Testis (tissue), 3 donors: ENCODE data around the gene CEP350. TPM values are rescaled to one million over a fixed set of nuclear protein-coding genes. Genes with fewer than 3 reads are reported as not detected.

Experiments used
- DNase-seq: peaks from one replicate; pipeline ENCODE4 v3.0.0-alpha.2; 2019
- H3K27ac ChIP-seq, 2 donors: fragments of 200-600 bp; sonication (generic); one replicate each; pipeline ENCODE4 v1.5.1; 2019
- H3K27me3 ChIP-seq: fragments of 200-600 bp; sonication (generic); one replicate; pipeline ENCODE4 v1.5.1; 2019
- H3K36me3 ChIP-seq: fragments of 200-600 bp; sonication (generic); one replicate; pipeline ENCODE4 v1.5.1; 2017; ENCODE audit warnings: low read depth; ENCODE audit errors: missing control alignments
- H3K4me1 ChIP-seq: fragments of 200-600 bp; sonication (generic); one replicate; pipeline ENCODE4 v1.5.1; 2019
- H3K4me3 ChIP-seq, 2 donors: fragments of 200-600 bp; sonication (generic); one replicate each; pipeline ENCODE4 v1.5.1; 2017 to 2019
- H3K9me3 ChIP-seq: fragments of 200-600 bp; sonication (generic); one replicate; pipeline ENCODE4 v1.5.1; 2017
- CTCF ChIP-seq, 3 experiments: fragments of 450-650 bp in 2 of 3; fragments of 200-600 bp in 1 of 3; sonication (generic) in 1 of 3; IDR thresholded peaks; one replicate each; pipeline ENCODE4 v1.5.1; 2016 to 2019; ENCODE audit warnings: antibody characterized with exemption in 3 of 3, mild to moderate bottlenecking in 2 of 3, moderate library complexity in 1 of 3
- POLR2A ChIP-seq: fragments of 450-650 bp; IDR thresholded peaks from one replicate; pipeline ENCODE4 v1.6.1; 2017; ENCODE audit warnings: antibody characterized with exemption, mild to moderate bottlenecking, moderate library complexity
- WGBS, 2 donors: methylation state at CpG; one replicate each; pipeline ENCODE4 v1.1.5; 2018; 5-methylcytosine and 5-hydroxymethylcytosine counted together
- intact Hi-C: fragments of 100-400 bp; cut with DNase I; formaldehyde crosslinking; loops from one replicate; pipeline ENCODE4 v1.15.1; 2023; ENCODE audit warnings: low total_unique reads
- polyA plus RNA-seq: library from polyadenylated mRNA; stranded (reverse); fragments of 350-450 nt; fragmentation: Illumina TruSeq; extraction: RNeasy Lipid Tissue Mini Kit (QIAGEN cat#74804); gene quantifications from one replicate; pipeline ENCODE4 v1.2.3, GENCODE V29; 2014; ENCODE audit warnings: low read depth, low replicate concordance; ENCODE audit not compliant: insufficient read depth
- total RNA-seq, 2 donors: library from RNA; depleted of rRNA; stranded (reverse); fragments of >200 nt; gene quantifications; one replicate each; pipeline ENCODE4 v1.2.3, GENCODE V29; 2016

The CEP350 gene
- total and polyA plus RNA-seq, 3 donors from 2014 or later = 89.4 to 177 (median 104) TPM

- H3K36me3 ChIP-seq = no peaks in the 10 kb centered on the region
- no peak overlapping the region for H3K27ac ChIP-seq
- no peak for DNase-seq
- no peaks in the 10 kb centered on the region for H3K27me3 ChIP-seq
- intact Hi-C loops = no loop called here
- no peaks in the 10 kb centered on the region for H3K4me1 ChIP-seq
- no peak for TF ChIP-seq CTCF (IDR thresholded peaks at IDR 0.05)
- no peak for TF ChIP-seq POLR2A
- H3K4me3 ChIP-seq = no peak overlapping the region
- no peaks in the 10 kb centered on the region for H3K9me3 ChIP-seq
These were observed 30.3 kb downstream of the CEP350 start for GRCh38 chr1:179984942-179985341.

- DNase-seq = no peak
- H3K36me3 ChIP-seq = no peaks in the 10 kb centered on the region
- intact Hi-C loops = no loop called here
- H3K9me3 ChIP-seq = no peaks in the 10 kb centered on the region
- no peaks in the 10 kb centered on the region for H3K4me1 ChIP-seq
- WGBS, 2 donors = 92 to 97% methylated on average over 3 of the region's 3 CpGs
- no peak for TF ChIP-seq CTCF (IDR thresholded peaks at IDR 0.05)
- TF ChIP-seq POLR2A = no peak
- H3K4me3 ChIP-seq = no peak overlapping the region
- no peaks in the 10 kb centered on the region for H3K27me3 ChIP-seq
- H3K27ac ChIP-seq = no peak overlapping the region
These were observed 36.2 kb downstream of the CEP350 start for GRCh38 chr1:179990847-179991246.

GRCh38 chr1:179995576-179995975 is 41.0 kb downstream of the CEP350 start:
- H3K9me3 ChIP-seq = no peaks in the 10 kb centered on the region
- no peak for TF ChIP-seq POLR2A
- TF ChIP-seq CTCF (IDR thresholded peaks at IDR 0.05) = no peak
- intact Hi-C loops = no loop called here
- DNase-seq = no peak
- H3K36me3 ChIP-seq = no peaks in the 10 kb centered on the region
- no peak overlapping the region for H3K4me3 ChIP-seq
- no peaks in the 10 kb centered on the region for H3K4me1 ChIP-seq
- no peak overlapping the region for H3K27ac ChIP-seq
- 95 to 98% methylated on average over 1 of the region's 1 CpG for WGBS, 2 donors
- H3K27me3 ChIP-seq = no peaks in the 10 kb centered on the region

- H3K27ac ChIP-seq = no peak overlapping the region
- no peaks in the 10 kb centered on the region for H3K9me3 ChIP-seq
- H3K36me3 ChIP-seq = no peaks in the 10 kb centered on the region
- 95 to 96% methylated on average over 1 of the region's 1 CpG for WGBS, 2 donors
- DNase-seq = no peak
- TF ChIP-seq CTCF (IDR thresholded peaks at IDR 0.05) = no peak
- H3K4me1 ChIP-seq = no peaks in the 10 kb centered on the region
- no peak overlapping the region for H3K4me3 ChIP-seq
- intact Hi-C loops = no loop called here
- no peaks in the 10 kb centered on the region for H3K27me3 ChIP-seq
These were observed 41.5 kb downstream of the CEP350 start for GRCh38 chr1:179996099-179996498.

GRCh38 chr1:180000575-180000974 is 46.0 kb downstream of the CEP350 start:
- Histone ChIP-seq H3K4me3 (no peak overlapping the region), H3K27ac (no peak overlapping the region), H3K4me1 (no peaks in the 10 kb centered on the region), H3K9me3 (no peaks in the 10 kb centered on the region), H3K27me3 (no peaks in the 10 kb centered on the region), H3K36me3 (no peaks in the 10 kb centered on the region)
- no peak for TF ChIP-seq CTCF (IDR thresholded peaks at IDR 0.05)
- 83 to 89% methylated on average over 2 of the region's 2 CpGs for WGBS, 2 donors
- DNase-seq = no peak
- intact Hi-C loops = no loop called here
